DMS79 (cell line): Measurements from ENCODE around the gene SYCE1.
"Not testable (repeated sequence)": the region's sequence is repeated elsewhere in the genome, so short reads cannot be mapped to it uniquely, and the experiment has no call there.

Source experiments
- DNase-seq: peaks from one replicate; lab custom pipeline; 2025; lab: John Stamatoyannopoulos, UW

SYCE1 gene

GRCh38 chr10:133557381-133557780 is 8.0 kb downstream of the SYCE1 start:
- no peak for DNase-seq

- no peak for DNase-seq
Observed at GRCh38 chr10:133555521-133555920, 9.9 kb downstream of the SYCE1 start.

- no peak for DNase-seq
Observed at GRCh38 chr10:133554600-133554999, 10.8 kb downstream of the SYCE1 start.

GRCh38 chr10:133544506-133544905 is 20.9 kb downstream of the SYCE1 start:
- no peak for DNase-seq

GRCh38 chr10:133541441-133541975 is 23.9 kb downstream of the SYCE1 start:
- DNase-seq, result not testable (repeated sequence)

GRCh38 chr10:133537546-133538545 is 27.5 kb downstream of the SYCE1 start:
- no peak for DNase-seq

- no peak for DNase-seq
Observed at GRCh38 chr10:133536198-133536597, 29.2 kb downstream of the SYCE1 start.

GRCh38 chr10:133534417-133534816 is 31.0 kb downstream of the SYCE1 start:
- DNase-seq, result no peak

- no peak for DNase-seq
Observed at GRCh38 chr10:133532871-133533270, 32.5 kb downstream of the SYCE1 start.

- no peak for DNase-seq
Observed at GRCh38 chr10:133530506-133530905, 34.9 kb downstream of the SYCE1 start.

- DNase-seq, result no peak
Observed at GRCh38 chr10:133529576-133529946, 35.8 kb downstream of the SYCE1 start.

GRCh38 chr10:133528845-133529575 is 36.4 kb downstream of the SYCE1 start:
- DNase-seq, result no peak

- no peak for DNase-seq
Observed at GRCh38 chr10:133528296-133528844, 37.0 kb downstream of the SYCE1 start.

GRCh38 chr10:133527771-133528271 is 37.6 kb downstream of the SYCE1 start:
- no peak for DNase-seq

- no peak for DNase-seq
Observed at GRCh38 chr10:133526957-133527588, 38.3 kb downstream of the SYCE1 start, which contains the start of gene CYP2E1. Gene CYP2E1, plus strand, starts transcription at chr10:133527363. Its CDS starts 33 bp downstream, at chr10:133527396.

GRCh38 chr10:133525444-133525843 is 39.9 kb downstream of the SYCE1 start:
- DNase-seq, result no peak

GRCh38 chr10:133523631-133524203 is 41.7 kb downstream of the SYCE1 start:
- DNase-seq, result no peak

- DNase-seq, result no peak
Observed at GRCh38 chr10:133520193-133520738, 45.1 kb downstream of the SYCE1 start.

- DNase-seq, result not testable (repeated sequence)
Observed at GRCh38 chr10:133518517-133518916, 46.9 kb downstream of the SYCE1 start.

GRCh38 chr10:133516057-133516456 is 49.3 kb downstream of the SYCE1 start:
- DNase-seq, result no peak

- DNase-seq, result no peak
Observed at GRCh38 chr10:133515471-133515870, 49.9 kb downstream of the SYCE1 start.
